Pons (tissue), 1 donor: Measurements from ENCODE around the gene WAS.
A peak's percentile ranks its signal among the peaks of the same experiment; 100 is the strongest.
"Not testable (repeated sequence)": the region's sequence is repeated elsewhere in the genome, so short reads cannot be mapped to it uniquely, and the experiment has no call there.

Experiments
- DNase-seq: peaks from one replicate; pipeline ENCODE4 v3.0.0-alpha.2; 2016; ENCODE audit warnings: low spot score

The WAS gene

GRCh38 chrX:48685416-48685815 lies 1.8 kb downstream of the WAS start:
- DNase-seq = no peak

GRCh38 chrX:48688531-48689150 lies 5.0 kb downstream of the WAS start:
- DNase-seq = no peak

GRCh38 chrX:48689208-48689920 lies 5.8 kb downstream of the WAS start:
- DNase-seq = no peak

- DNase-seq = not testable (repeated sequence)
Measured at GRCh38 chrX:48691746-48692145, 8.1 kb downstream of the WAS start.

- no peak for DNase-seq
Measured at GRCh38 chrX:48694776-48695533, 11.4 kb downstream of the WAS start.

GRCh38 chrX:48695534-48695896 lies 11.9 kb downstream of the WAS start:
- no peak for DNase-seq

GRCh38 chrX:48695925-48696300 lies 12.3 kb downstream of the WAS start:
- no peak for DNase-seq

- DNase-seq = peak; percentile 83
Measured at GRCh38 chrX:48696301-48696908, 12.8 kb downstream of the WAS start, which contains the start of gene SUV39H1. Gene SUV39H1 (plus strand): TSS chrX:48696734. CDS start chrX:48696785, 51 bp downstream.

- DNase-seq = no peak
Measured at GRCh38 chrX:48696909-48697727, 13.5 kb downstream of the WAS start.

- DNase-seq = no peak
Measured at GRCh38 chrX:48698306-48698705, 14.7 kb downstream of the WAS start.

GRCh38 chrX:48700246-48700645 lies 16.6 kb downstream of the WAS start:
- DNase-seq = no peak

GRCh38 chrX:48700951-48701653 lies 17.5 kb downstream of the WAS start:
- no peak for DNase-seq

- no peak for DNase-seq
Measured at GRCh38 chrX:48702032-48702431, 18.4 kb downstream of the WAS start.

- DNase-seq = no peak
Measured at GRCh38 chrX:48702716-48703115, 19.1 kb downstream of the WAS start.

GRCh38 chrX:48703228-48703627 lies 19.6 kb downstream of the WAS start:
- no peak for DNase-seq

GRCh38 chrX:48703642-48704481 lies 20.3 kb downstream of the WAS start:
- DNase-seq = peak; percentile 45

GRCh38 chrX:48705871-48706270 lies 22.3 kb downstream of the WAS start:
- no peak for DNase-seq

- no peak for DNase-seq
Measured at GRCh38 chrX:48709522-48710112, 26.0 kb downstream of the WAS start.

GRCh38 chrX:48711162-48711928 lies 27.7 kb downstream of the WAS start:
- DNase-seq = no peak
